A549 (cell line): ENCODE data around the gene LUZP2. TPM values are rescaled to one million over a fixed set of nuclear protein-coding genes. Genes with fewer than 3 reads are reported as not detected.

Source experiments
- ATAC-seq, 2 experiments: fragments of 200-7000 bp in 1 of 2; fragments of >200 bp in 1 of 2; cut with Nextera tagmentation in 1 of 2; cut with Tn5 transposase in 1 of 2; 3 replicates each; pipeline versions ENCODE4 v1.8.0 to v1.9.1; 2018 to 2020; ENCODE audit warnings: mild to moderate bottlenecking in 1 of 2, moderate library complexity in 1 of 2
- CTCF ChIA-PET: fragments of 300-600 bp; sonication (Branson Sonifier 250); formaldehyde crosslinking; extraction: SDS; loops from one replicate; lab custom pipeline; 2021; ENCODE audit warnings: antibody characterized with exemption, inconsistent platforms; lab: Yijun Ruan, JAX
- POLR2A ChIA-PET: fragments of 350-600 bp; formaldehyde crosslinking; extraction: SDS; loops from one replicate; lab custom pipeline; 2021; ENCODE audit warnings: antibody characterized with exemption, inconsistent platforms; lab: Yijun Ruan, JAX
- DNase-seq, 2 experiments: peaks; one replicate each; pipeline versions ENCODE4 v3.0.0 to v3.0.0-alpha.2; 2011 to 2016; ENCODE audit warnings: low read depth in 1 of 2, low spot score in 1 of 2
- FAIRE-seq: peaks from 2 replicates; lab custom pipeline; 2011; peaks lifted over from hg19 to GRCh38; lab: Jason Lieb, UNC
- H3K27ac ChIP-seq, 2 experiments: fragments of >200 bp; sonication (Bioruptor Twin); formaldehyde crosslinking; 3 replicates each; pipeline ENCODE4 v1.5.1; 2016 to 2017
- H3K4me1 ChIP-seq: fragments of >200 bp; sonication (Bioruptor Twin); formaldehyde crosslinking; 3 replicates; pipeline ENCODE4 v1.6.1; 2016
- H3K4me2 ChIP-seq: fragments of >200 bp; sonication (Bioruptor Twin); formaldehyde crosslinking; 3 replicates; pipeline ENCODE4 v1.6.1; 2016
- H3K4me3 ChIP-seq: fragments of >200 bp; sonication (Bioruptor Twin); formaldehyde crosslinking; 3 replicates; pipeline ENCODE4 v1.5.1; 2016
- H3K9me3 ChIP-seq: fragments of >200 bp; sonication (Bioruptor Twin); formaldehyde crosslinking; 3 replicates; pipeline ENCODE4 v1.6.1; 2016
- BHLHE40 ChIP-seq: IDR thresholded peaks from 2 replicates; pipeline ENCODE4 v1.6.1; 2012; ENCODE audit warnings: low read depth, low read length, inconsistent platforms
- CBX8 ChIP-seq: fragments of 200-600 bp; sonication (generic); IDR thresholded peaks from 2 replicates; pipeline ENCODE4 v1.6.1; 2016
- CEBPB ChIP-seq, 2 experiments: fragments of >200 bp in 1 of 2; sonication (Bioruptor Twin) in 1 of 2; formaldehyde crosslinking in 1 of 2; IDR thresholded peaks; 2 replicates each; pipeline ENCODE4 v1.6.1; 2012 to 2016
- CHD2 ChIP-seq: fragments of 150-350 bp; IDR thresholded peaks from 2 replicates; pipeline ENCODE4 v1.6.1; 2014; ENCODE audit warnings: low read length; ENCODE audit not compliant: partially characterized antibody
- EHF ChIP-seq: fragments of 250-450 bp; sonication (Bioruptor Pico); IDR thresholded peaks from 2 replicates; pipeline ENCODE4 v1.5.0; 2020; ENCODE audit warnings: mild to moderate bottlenecking
- EP300 ChIP-seq, 2 experiments: fragments of >200 bp; sonication (Bioruptor Twin); formaldehyde crosslinking; IDR thresholded peaks; 2 replicates in 1 of 2; 3 replicates in 1 of 2; pipeline ENCODE4 v1.6.1; 2016 to 2017
- ESRRA ChIP-seq: fragments of 150-350 bp; IDR thresholded peaks from 2 replicates; pipeline ENCODE4 v1.6.1; 2014; ENCODE audit warnings: mild to moderate bottlenecking, low read length, borderline replicate concordance
- FOSL2 ChIP-seq, 2 experiments: fragments of 450-650 bp in 1 of 2; fragments of >200 bp in 1 of 2; sonication (Bioruptor Twin) in 1 of 2; formaldehyde crosslinking; IDR thresholded peaks; 2 replicates each; pipeline versions ENCODE4 v1.5.0 to v1.6.1; 2016 to 2020; ENCODE audit warnings: mild to moderate bottlenecking in 1 of 2, moderate library complexity in 1 of 2
- FOXS1 ChIP-seq: fragments of 250-450 bp; sonication (Bioruptor Pico); IDR thresholded peaks from 2 replicates; pipeline ENCODE4 v1.5.0; 2020; ENCODE audit warnings: mild to moderate bottlenecking, moderate library complexity
- GATA3 ChIP-seq: IDR thresholded peaks from 2 replicates; pipeline ENCODE4 v1.6.1; 2012; ENCODE audit warnings: borderline replicate concordance
- HDAC2 ChIP-seq: fragments of 200-600 bp; sonication (generic); IDR thresholded peaks from 2 replicates; pipeline ENCODE4 v1.6.1; 2016
- HOXA7 ChIP-seq: fragments of 250-450 bp; sonication (Bioruptor Pico); IDR thresholded peaks from 2 replicates; pipeline ENCODE4 v1.5.0; 2020; ENCODE audit warnings: mild to moderate bottlenecking, moderate library complexity
- JUN ChIP-seq, 2 experiments: fragments of >200 bp; sonication (Bioruptor Twin); formaldehyde crosslinking; IDR thresholded peaks; 2 replicates in 1 of 2; 3 replicates in 1 of 2; pipeline ENCODE4 v1.6.1; 2016 to 2017
- JUNB ChIP-seq: fragments of >200 bp; sonication (Bioruptor Twin); formaldehyde crosslinking; IDR thresholded peaks from 2 replicates; pipeline ENCODE4 v1.6.1; 2016
- KDM1A ChIP-seq: fragments of 200-600 bp; sonication (generic); IDR thresholded peaks from 2 replicates; pipeline ENCODE4 v1.6.1; 2016; ENCODE audit warnings: low read depth, mild to moderate bottlenecking
- MYC ChIP-seq: IDR thresholded peaks from 2 replicates; pipeline ENCODE4 v1.6.1; 2012; ENCODE audit warnings: mild to moderate bottlenecking, inconsistent platforms, low read length, improper control_type of control experiment, borderline replicate concordance
- NPAS2 ChIP-seq: fragments of 250-450 bp; sonication (Bioruptor Pico); IDR thresholded peaks from 2 replicates; pipeline ENCODE4 v1.8.0; 2022; ENCODE audit warnings: mild to moderate bottlenecking, moderate library complexity, borderline replicate concordance
- NR3C1 ChIP-seq: fragments of >200 bp; sonication (Bioruptor Twin); formaldehyde crosslinking; IDR thresholded peaks from 3 replicates; pipeline ENCODE4 v1.6.1; 2017
- POLR2A ChIP-seq: IDR thresholded peaks from 2 replicates; pipeline ENCODE4 v1.6.1; 2012; ENCODE audit warnings: mild to moderate bottlenecking, low read length
- POLR2AphosphoS2 ChIP-seq: conservative IDR thresholded peaks from 2 replicates; pipeline ENCODE4 v1.6.1; 2012; ENCODE audit warnings: low read length, improper control_type of control experiment, inconsistent platforms
- RCOR1 ChIP-seq: fragments of 150-350 bp; IDR thresholded peaks from 2 replicates; pipeline ENCODE4 v1.6.1; 2014; ENCODE audit warnings: antibody characterized with exemption, low read length, low read depth
- RNF2 ChIP-seq: fragments of 200-600 bp; sonication (generic); IDR thresholded peaks from 2 replicates; pipeline ENCODE4 v1.6.1; 2016; ENCODE audit warnings: low read depth, mild to moderate bottlenecking, antibody characterized with exemption, moderate library complexity, borderline replicate concordance
- ZFP36 ChIP-seq: fragments of 450-650 bp; IDR thresholded peaks from 2 replicates; pipeline ENCODE4 v1.6.1; 2014; ENCODE audit warnings: borderline replicate concordance; ENCODE audit not compliant: partially characterized antibody
- ZSCAN20 ChIP-seq: fragments of 250-450 bp; sonication (Bioruptor Pico); IDR thresholded peaks from 2 replicates; pipeline ENCODE4 v1.8.0; 2022; ENCODE audit warnings: mild to moderate bottlenecking, moderate library complexity
- WGBS: methylation state at CpG from one replicate; pipeline ENCODE4 v1.1.6; 2017; ENCODE audit errors: missing lambda C conversion rate; 5-methylcytosine and 5-hydroxymethylcytosine counted together
- polyA plus RNA-seq, 4 experiments: library from polyadenylated mRNA; depleted of rRNA in 3 of 4; stranded (reverse); fragments of >200 nt; fragmentation: RNase III in 1 of 4; extraction: RNeasy Plus Mini Kit Qiagen cat#74134 plus additional on column Dnase treatment in 1 of 4; gene quantifications; 2 replicates in 3 of 4; 3 replicates in 1 of 4; pipeline ENCODE4 v1.2.3, GENCODE V29; 2011 to 2017
- TF ChIP-seq, protein P1 (sequence below): IDR thresholded peaks from 2 replicates; pipeline ENCODE4 v1.6.1; 2012
- TF ChIP-seq, protein P2 (sequence below): IDR thresholded peaks from 2 replicates; pipeline ENCODE4 v1.6.1; 2012; ENCODE audit warnings: low read depth, borderline replicate concordance

LUZP2 gene
- polyA plus RNA-seq, 2 of the 4 experiments (the other 2 are of a cell fraction): not detected

DNA sequence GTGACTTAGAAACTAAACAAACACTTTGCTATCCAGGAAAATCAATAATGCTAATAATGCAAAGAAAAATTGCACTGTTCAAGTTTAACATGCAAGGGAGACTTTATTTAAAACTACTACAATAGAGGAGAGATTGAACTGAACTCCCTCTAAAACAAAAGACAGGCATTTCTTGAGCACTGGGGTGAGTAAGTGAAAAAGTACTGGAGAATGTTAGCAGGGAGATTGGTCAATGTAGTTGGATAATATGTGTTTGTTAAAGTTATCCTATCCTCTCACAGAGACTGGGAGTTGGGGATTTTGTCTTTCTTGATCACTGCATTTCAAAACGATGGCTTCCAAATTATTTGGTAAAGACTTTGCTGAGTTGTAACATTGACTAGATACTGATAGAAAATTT lies 77.6 kb downstream of the LUZP2 start:
- H3K4me3 ChIP-seq: no peak overlapping the region
- no peaks in the 10 kb centered on the region for H3K9me3 ChIP-seq
- FAIRE-seq: no peak
- WGBS: 0% methylated on average over 1 of the region's 1 CpG
- H3K4me2 ChIP-seq: no peak overlapping the region
- no peak overlapping the region for H3K27ac ChIP-seq
- ATAC-seq: no peak
- no peak for TF ChIP-seq HOXA7 (CRISPR knock-in tag)
- no peak for TF ChIP-seq CHD2
- no peak for TF ChIP-seq MYC
- TF ChIP-seq KDM1A: no peak
- no peak for TF ChIP-seq EP300 (IDR thresholded peaks at IDR 0.05)
- no peak for TF ChIP-seq ZFP36
- TF ChIP-seq RNF2: no peak
- TF ChIP-seq RCOR1: no peak
- DNase-seq: no peak
- no peaks in the 10 kb centered on the region for H3K4me1 ChIP-seq
- POLR2A ChIA-PET: no interaction called here
- CTCF ChIA-PET: no interaction called here

DNA sequence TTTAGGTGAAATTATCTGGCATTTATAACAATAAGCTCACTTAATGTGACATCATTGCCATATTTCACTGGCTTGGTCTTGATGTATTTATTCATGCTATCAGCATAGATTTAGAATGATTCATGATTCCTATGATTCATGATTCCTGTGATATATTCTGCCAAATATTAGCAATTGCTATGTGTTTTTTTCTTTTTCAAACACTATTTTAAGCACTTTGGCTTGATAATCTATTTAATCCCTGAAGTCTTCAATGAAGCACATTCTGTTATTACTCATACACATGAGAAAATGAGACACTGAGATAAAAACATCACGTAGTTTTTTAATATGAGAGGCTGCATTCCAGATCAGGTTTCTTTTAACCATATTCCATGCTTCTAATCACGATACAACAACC lies 78.5 kb downstream of the LUZP2 start:
- H3K4me3 ChIP-seq: no peak overlapping the region
- H3K27ac ChIP-seq: no peak overlapping the region
- POLR2A ChIA-PET: no interaction called here
- WGBS: 2% methylated on average over 2 of the region's 2 CpGs
- DNase-seq: peak in 1 of 2 experiments; percentile 0
- no peak for ATAC-seq
- TF ChIP-seq NPAS2 (CRISPR knock-in tag) (no peak), RNF2 (no peak), FOSL2 (IDR thresholded peaks at IDR 0.05) (no peak), FOSL2 (CRISPR knock-in tag; IDR thresholded peaks at IDR 0.05) (0 out of 2 replicates have a peak, but pooled peaks have one; percentile 5), JUN (IDR thresholded peaks at IDR 0.05) (no peak), ESRRA (no peak)
- FAIRE-seq: no peak
- H3K4me1 ChIP-seq: no peaks in the 10 kb centered on the region
- no peaks in the 10 kb centered on the region for H3K9me3 ChIP-seq
- H3K4me2 ChIP-seq: peak overlapping the region; percentile 2; the same call in 1 of the 3 replicates
- CTCF ChIA-PET: no interaction called here

DNA sequence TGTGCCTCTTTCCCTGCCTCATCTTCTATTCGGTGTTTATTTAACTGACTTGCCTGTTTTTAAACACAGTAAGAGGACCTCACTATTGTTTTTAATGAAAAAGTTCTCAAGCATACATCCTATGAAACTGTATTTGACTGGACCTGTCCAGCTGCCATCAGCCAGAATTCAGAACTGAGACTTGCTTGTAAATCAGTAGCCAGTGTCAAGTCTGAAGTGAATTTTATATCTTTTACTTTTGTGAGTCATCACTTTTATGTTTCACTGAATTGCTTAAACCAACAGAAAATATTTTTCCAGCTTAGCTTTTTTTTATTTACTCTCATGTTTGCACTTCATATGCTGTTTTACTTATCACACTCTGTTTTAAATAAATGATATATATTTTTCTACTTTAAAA lies 88.3 kb downstream of the LUZP2 start:
- DNase-seq (peak in 1 of 2 experiments; percentile 1), ATAC-seq (no peak), FAIRE-seq (no peak)
- no peak overlapping the region for H3K27ac ChIP-seq
- TF ChIP-seq POLR2AphosphoS2 (no peak), EHF (CRISPR knock-in tag) (no peak), CBX8 (no peak), JUNB (peak; percentile 57), GATA3 (no peak), RCOR1 (no peak), ESRRA (no peak), FOSL2 (IDR thresholded peaks at IDR 0.05) (peak; percentile 27; the same call in 1 of the 2 replicates), FOSL2 (CRISPR knock-in tag; IDR thresholded peaks at IDR 0.05) (no peak), MYC (no peak), POLR2A (no peak), FOXS1 (CRISPR knock-in tag) (no peak), CEBPB (IDR thresholded peaks at IDR 0.05) (no peak)
- TF ChIP-seq, protein P1, sequence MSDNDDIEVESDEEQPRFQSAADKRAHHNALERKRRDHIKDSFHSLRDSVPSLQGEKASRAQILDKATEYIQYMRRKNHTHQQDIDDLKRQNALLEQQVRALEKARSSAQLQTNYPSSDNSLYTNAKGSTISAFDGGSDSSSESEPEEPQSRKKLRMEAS: no peak
- H3K9me3 ChIP-seq: no peaks in the 10 kb centered on the region
- POLR2A ChIA-PET: no interaction called here
- CTCF ChIA-PET: no interaction called here
- peak overlapping the region; percentile 30; the same call in 1 of the 3 replicates for H3K4me2 ChIP-seq
- H3K4me1 ChIP-seq: peaks cover 19% of the 10 kb centered on the region
- WGBS: 9% methylated on average over 1 of the region's 1 CpG
- H3K4me3 ChIP-seq: no peak overlapping the region

DNA sequence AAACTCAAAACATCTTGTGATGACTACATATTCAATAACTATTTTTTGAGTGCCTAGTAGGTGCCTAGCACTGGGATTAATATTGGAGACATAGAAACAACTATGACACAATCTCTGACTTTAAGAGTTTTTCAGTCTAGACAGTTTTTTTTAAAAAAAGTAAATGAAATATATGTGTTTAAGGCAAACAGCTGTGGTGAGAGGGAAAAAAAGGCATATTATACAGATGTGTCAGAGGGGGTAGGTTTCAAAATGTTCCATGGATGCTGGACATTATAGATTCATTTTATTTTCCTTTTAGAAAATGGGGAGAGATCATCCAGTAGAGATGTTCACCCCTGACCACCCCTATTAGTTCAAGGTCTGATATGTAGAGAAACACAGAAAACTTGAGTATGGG lies 90.8 kb downstream of the LUZP2 start:
- CTCF ChIA-PET: no interaction called here
- peaks cover 19% of the 10 kb centered on the region for H3K4me1 ChIP-seq
- no peak overlapping the region for H3K27ac ChIP-seq
- no peak for ATAC-seq
- H3K9me3 ChIP-seq: no peaks in the 10 kb centered on the region
- H3K4me3 ChIP-seq: no peak overlapping the region
- no peak for DNase-seq
- H3K4me2 ChIP-seq: no peak overlapping the region; the same call in 2 of the 3 replicates
- FAIRE-seq: no peak
- no peak for TF ChIP-seq CBX8
- TF ChIP-seq EP300 (IDR thresholded peaks at IDR 0.05): no peak
- TF ChIP-seq KDM1A: no peak
- TF ChIP-seq ESRRA: no peak
- no peak for TF ChIP-seq BHLHE40
- TF ChIP-seq HOXA7 (CRISPR knock-in tag): no peak
- no peak for TF ChIP-seq CHD2
- TF ChIP-seq ZSCAN20 (CRISPR knock-in tag): no peak
- TF ChIP-seq NR3C1: no peak
- TF ChIP-seq, protein P2, sequence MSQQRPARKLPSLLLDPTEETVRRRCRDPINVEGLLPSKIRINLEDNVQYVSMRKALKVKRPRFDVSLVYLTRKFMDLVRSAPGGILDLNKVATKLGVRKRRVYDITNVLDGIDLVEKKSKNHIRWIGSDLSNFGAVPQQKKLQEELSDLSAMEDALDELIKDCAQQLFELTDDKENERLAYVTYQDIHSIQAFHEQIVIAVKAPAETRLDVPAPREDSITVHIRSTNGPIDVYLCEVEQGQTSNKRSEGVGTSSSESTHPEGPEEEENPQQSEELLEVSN: no peak
- TF ChIP-seq CEBPB (IDR thresholded peaks at IDR 0.05): no peak
- no peak for TF ChIP-seq POLR2AphosphoS2
- no peak for TF ChIP-seq HDAC2
- POLR2A ChIA-PET: no interaction called here
